Gastroesophageal sphincter (tissue), 4 donors: ENCODE measurements around the gene PZP. TPM values are rescaled to one million over a fixed set of nuclear protein-coding genes. Genes with fewer than 3 reads are reported as not detected.

ENCODE experiments used
- ATAC-seq: fragments of 150-250 bp; one replicate; pipeline ENCODE4 v1.9.1; 2016; ENCODE audit warnings: mild to moderate bottlenecking, moderate library complexity
- H3K27ac ChIP-seq, 4 donors: fragments of 200-600 bp; sonication (generic) in 3 of 4; 1 replicate in 3 of 4; 2 replicates in 1 of 4; pipeline ENCODE4 v1.5.1; 2016 to 2019
- H3K27me3 ChIP-seq: fragments of 200-600 bp; sonication (generic); one replicate; pipeline ENCODE4 v1.5.1; 2019
- H3K36me3 ChIP-seq, 2 donors: fragments of 200-600 bp; sonication (generic); one replicate each; pipeline ENCODE4 v1.5.1; 2019; ENCODE audit warnings: control low read depth in 1 of 2
- H3K4me1 ChIP-seq, 3 donors: fragments of 200-600 bp; sonication (generic); 1 replicate in 2 of 3; 2 replicates in 1 of 3; pipeline ENCODE4 v1.5.1; 2016 to 2019; ENCODE audit warnings: control low read depth in 2 of 3
- H3K4me3 ChIP-seq, 2 donors: fragments of 200-600 bp; sonication (generic); one replicate each; pipeline ENCODE4 v1.5.1; 2019; ENCODE audit warnings: mild to moderate bottlenecking in 1 of 2, moderate library complexity in 1 of 2
- H3K9me3 ChIP-seq, 3 donors: fragments of 200-600 bp; sonication (generic); one replicate each; pipeline ENCODE4 v1.5.1; 2017 to 2019; ENCODE audit warnings: control low read depth in 2 of 3
- EP300 ChIP-seq: sonication (generic); formaldehyde crosslinking; IDR thresholded peaks from one replicate; pipeline ENCODE4 v1.6.1; 2017; ENCODE audit warnings: antibody characterized with exemption, mild to moderate bottlenecking
- POLR2A ChIP-seq, 2 donors: fragments of 450-650 bp; IDR thresholded peaks; one replicate each; pipeline ENCODE4 v1.6.1; 2017; ENCODE audit warnings: antibody characterized with exemption in 2 of 2, mild to moderate bottlenecking in 2 of 2, moderate library complexity in 1 of 2
- POLR2AphosphoS5 ChIP-seq: sonication (generic); formaldehyde crosslinking; IDR thresholded peaks from one replicate; pipeline ENCODE4 v1.6.1; 2017; ENCODE audit warnings: antibody characterized with exemption
- WGBS, 2 donors: methylation state at CpG; one replicate each; pipeline ENCODE4 v1.1.5; 2018; ENCODE audit warnings: low coverage in 1 of 2; 5-methylcytosine and 5-hydroxymethylcytosine counted together
- total RNA-seq, 4 donors: library from RNA; depleted of rRNA; stranded (reverse); fragments of >200 nt; gene quantifications; one replicate each; pipeline ENCODE4 v1.1.0, GENCODE V29; 2016
- TF ChIP-seq, protein P1 (sequence below), 4 experiments: fragments of 200-600 bp in 2 of 4; fragments of 450-650 bp in 2 of 4; sonication (generic) in 1 of 4; IDR thresholded peaks; one replicate each; pipeline ENCODE4 v1.5.1; 2017 to 2019; ENCODE audit warnings: antibody characterized with exemption in 4 of 4, mild to moderate bottlenecking in 2 of 4, moderate library complexity in 2 of 4

Gene PZP
- total RNA-seq, 4 donors from 2014 or later, result 0.16 to 0.62 TPM; not detected in 2

DNA sequence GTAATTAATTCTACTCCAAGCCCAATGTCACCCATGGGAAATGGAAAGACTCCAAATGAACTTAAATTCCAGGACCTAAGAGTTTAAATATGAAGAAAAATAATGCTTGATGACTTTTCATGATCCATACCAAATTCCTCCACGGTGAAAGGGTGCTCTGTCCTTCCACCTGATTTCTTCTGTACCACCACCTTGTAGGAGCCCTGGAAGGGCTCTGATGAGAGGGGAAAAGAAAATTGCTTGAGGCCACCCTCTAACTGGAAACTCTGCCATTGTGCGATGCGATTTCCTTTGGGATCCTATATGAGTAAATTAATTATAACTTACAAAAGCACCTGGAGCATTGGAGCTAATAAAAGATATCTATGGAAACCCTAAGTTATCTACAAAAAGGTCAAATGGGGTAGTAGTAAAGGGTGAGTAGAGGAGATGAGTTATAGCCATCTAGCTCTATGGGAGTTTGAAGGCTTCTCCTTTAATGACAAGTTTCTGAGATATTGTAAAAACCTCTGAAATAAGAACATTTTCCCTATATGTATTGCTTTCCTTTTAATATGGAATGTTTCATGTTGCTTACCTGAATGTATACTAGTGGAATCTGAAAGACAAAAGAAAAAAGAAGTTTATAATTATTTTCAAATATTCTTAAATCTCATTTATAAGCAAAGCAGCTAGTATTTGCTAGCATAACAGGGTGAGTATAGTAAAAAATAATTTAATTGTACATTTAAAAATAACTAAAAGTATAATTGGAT is 98.3 kb downstream of the PZP start:
- no peaks in the 10 kb centered on the region for H3K27me3 ChIP-seq
- no peak overlapping the region for H3K27ac ChIP-seq
- H3K4me1 ChIP-seq, result peaks cover 0 to 24% (median 0%) of the 10 kb centered on the region in 3 donors
- 83 to 93% methylated on average over 3 of the region's 3 CpGs for WGBS, 2 donors
- no peak for TF ChIP-seq EP300
- no peak for TF ChIP-seq POLR2A (IDR thresholded peaks at IDR 0.05)
- no peak for TF ChIP-seq POLR2AphosphoS5
- TF ChIP-seq, protein P1, sequence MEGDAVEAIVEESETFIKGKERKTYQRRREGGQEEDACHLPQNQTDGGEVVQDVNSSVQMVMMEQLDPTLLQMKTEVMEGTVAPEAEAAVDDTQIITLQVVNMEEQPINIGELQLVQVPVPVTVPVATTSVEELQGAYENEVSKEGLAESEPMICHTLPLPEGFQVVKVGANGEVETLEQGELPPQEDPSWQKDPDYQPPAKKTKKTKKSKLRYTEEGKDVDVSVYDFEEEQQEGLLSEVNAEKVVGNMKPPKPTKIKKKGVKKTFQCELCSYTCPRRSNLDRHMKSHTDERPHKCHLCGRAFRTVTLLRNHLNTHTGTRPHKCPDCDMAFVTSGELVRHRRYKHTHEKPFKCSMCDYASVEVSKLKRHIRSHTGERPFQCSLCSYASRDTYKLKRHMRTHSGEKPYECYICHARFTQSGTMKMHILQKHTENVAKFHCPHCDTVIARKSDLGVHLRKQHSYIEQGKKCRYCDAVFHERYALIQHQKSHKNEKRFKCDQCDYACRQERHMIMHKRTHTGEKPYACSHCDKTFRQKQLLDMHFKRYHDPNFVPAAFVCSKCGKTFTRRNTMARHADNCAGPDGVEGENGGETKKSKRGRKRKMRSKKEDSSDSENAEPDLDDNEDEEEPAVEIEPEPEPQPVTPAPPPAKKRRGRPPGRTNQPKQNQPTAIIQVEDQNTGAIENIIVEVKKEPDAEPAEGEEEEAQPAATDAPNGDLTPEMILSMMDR (IDR thresholded peaks at IDR 0.05), result no peak
- ATAC-seq, result no peak
- H3K9me3 ChIP-seq, result no peaks in the 10 kb centered on the region
- peaks cover 8 to 85% of the 10 kb centered on the region in 2 donors for H3K36me3 ChIP-seq
- H3K4me3 ChIP-seq, result no peak overlapping the region

DNA sequence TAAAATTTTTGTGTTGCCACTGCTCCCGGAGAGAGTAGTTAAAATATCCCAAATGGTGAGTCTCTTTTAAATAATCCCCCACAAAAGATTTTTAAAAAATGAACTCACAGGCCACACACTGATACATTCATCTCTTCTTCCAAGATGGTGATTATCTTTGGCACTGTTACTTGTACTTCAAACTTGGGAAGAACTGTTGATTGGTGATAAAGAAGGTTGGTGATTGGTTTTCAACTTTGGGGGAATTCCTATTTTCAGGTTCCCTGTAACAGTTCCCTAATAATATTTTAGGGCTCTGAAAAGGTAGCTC is 99.0 kb downstream of the PZP start:
- Histone ChIP-seq H3K4me3 (no peak overlapping the region), H3K9me3 (no peaks in the 10 kb centered on the region), H3K4me1 (peaks cover 0 to 23% (median 0%) of the 10 kb centered on the region in 3 donors), H3K27me3 (no peaks in the 10 kb centered on the region), H3K27ac (no peak overlapping the region), H3K36me3 (peaks cover 10 to 93% of the 10 kb centered on the region in 2 donors)
- no peak for ATAC-seq
- 27 to 75% methylated on average over 1 of the region's 1 CpG for WGBS, 2 donors
- TF ChIP-seq EP300 (no peak), POLR2AphosphoS5 (no peak), POLR2A (IDR thresholded peaks at IDR 0.05) (no peak)
- TF ChIP-seq, protein P1 (IDR thresholded peaks at IDR 0.05), result no peak

- Histone ChIP-seq H3K4me3 (no peak overlapping the region), H3K4me1 (peaks cover 0 to 20% (median 0%) of the 10 kb centered on the region in 3 donors), H3K9me3 (no peaks in the 10 kb centered on the region), H3K27ac (no peak overlapping the region), H3K36me3 (peaks cover 13 to 98% of the 10 kb centered on the region in 2 donors), H3K27me3 (no peaks in the 10 kb centered on the region)
- ATAC-seq, result no peak
- 56 to 59% methylated on average over 5 of the region's 5 CpGs for WGBS, 2 donors
- TF ChIP-seq, protein P1 (IDR thresholded peaks at IDR 0.05), result no peak
- TF ChIP-seq POLR2A (IDR thresholded peaks at IDR 0.05), result no peak
- TF ChIP-seq EP300, result no peak
- TF ChIP-seq POLR2AphosphoS5, result no peak
These were observed 99.5 kb downstream of the PZP start for GRCh38 chr12:9108504-9109212.

- H3K36me3 ChIP-seq, result peaks cover 13 to 100% of the 10 kb centered on the region in 2 donors
- TF ChIP-seq EP300, result no peak
- TF ChIP-seq, protein P1 (IDR thresholded peaks at IDR 0.05), result no peak
- no peak for TF ChIP-seq POLR2AphosphoS5
- TF ChIP-seq POLR2A (IDR thresholded peaks at IDR 0.05), result no peak
- H3K4me1 ChIP-seq, result peaks cover 0 to 8% (median 0%) of the 10 kb centered on the region in 3 donors
- no peak overlapping the region for H3K27ac ChIP-seq
- no peak for ATAC-seq
- 92 to 94% methylated on average over 2 to 3 of the region's 3 CpGs for WGBS, 2 donors
- no peak overlapping the region for H3K4me3 ChIP-seq
- no peaks in the 10 kb centered on the region for H3K27me3 ChIP-seq
- H3K9me3 ChIP-seq, result no peaks in the 10 kb centered on the region
These were observed 100.7 kb downstream of the PZP start for GRCh38 chr12:9107542-9107873.
